NOMO-1 treated with DMSO at 0.1 percent for 48 hours (cell line): ENCODE measurements around the gene VPS13C.
"Not testable (repeated sequence)": the region's sequence is repeated elsewhere in the genome, so short reads cannot be mapped to it uniquely, and the experiment has no call there.

Experiments used
- DNase-seq: peaks from one replicate; lab custom pipeline; 2025; ENCODE audit not compliant: unreplicated experiment; lab: John Stamatoyannopoulos, UW

VPS13C gene

GRCh38 chr15:62050115-62050514, 10.1 kb downstream of the VPS13C start:
- no peak for DNase-seq

GRCh38 chr15:62048254-62048653, 12.0 kb downstream of the VPS13C start:
- DNase-seq: not testable (repeated sequence)

- DNase-seq: peak; percentile 41
Measured at GRCh38 chr15:62047282-62047827, 12.9 kb downstream of the VPS13C start.

GRCh38 chr15:62046078-62046743, 14.0 kb downstream of the VPS13C start:
- DNase-seq: no peak

- DNase-seq: no peak
Measured at GRCh38 chr15:62035256-62035924, 24.9 kb downstream of the VPS13C start.

GRCh38 chr15:62027916-62028315, 32.3 kb downstream of the VPS13C start:
- DNase-seq: no peak

GRCh38 chr15:62027263-62027565, 33.0 kb downstream of the VPS13C start:
- DNase-seq: no peak

- DNase-seq: peak; percentile 56
Measured at GRCh38 chr15:62026487-62027262, 33.6 kb downstream of the VPS13C start.

- no peak for DNase-seq
Measured at GRCh38 chr15:62021991-62022600, 38.2 kb downstream of the VPS13C start.

- no peak for DNase-seq
Measured at GRCh38 chr15:62020576-62021160, 39.6 kb downstream of the VPS13C start.

- not testable (repeated sequence) for DNase-seq
Measured at GRCh38 chr15:62005354-62005753, 54.9 kb downstream of the VPS13C start.

GRCh38 chr15:61997786-61998185, 62.5 kb downstream of the VPS13C start:
- no peak for DNase-seq

GRCh38 chr15:61996056-61996635, 64.1 kb downstream of the VPS13C start:
- no peak for DNase-seq

GRCh38 chr15:61994216-61994615, 66.0 kb downstream of the VPS13C start:
- DNase-seq: no peak

GRCh38 chr15:61992518-61992917, 67.7 kb downstream of the VPS13C start:
- no peak for DNase-seq

- DNase-seq: no peak
Measured at GRCh38 chr15:61989667-61990066, 70.6 kb downstream of the VPS13C start.

GRCh38 chr15:61987824-61988223, 72.4 kb downstream of the VPS13C start:
- no peak for DNase-seq

- no peak for DNase-seq
Measured at GRCh38 chr15:61983081-61983480, 77.2 kb downstream of the VPS13C start.

- DNase-seq: no peak
Measured at GRCh38 chr15:61978225-61978624, 82.0 kb downstream of the VPS13C start.

GRCh38 chr15:61974759-61975158, 85.5 kb downstream of the VPS13C start:
- no peak for DNase-seq

- no peak for DNase-seq
Measured at GRCh38 chr15:61974118-61974517, 86.1 kb downstream of the VPS13C start.
